ENCODE results near the gene PRKN.

- no peak for TF ChIP-seq CTCF (conservative IDR thresholded peaks at IDR 0.05; ENCODE audit: low read depth, low read length)
- TF ChIP-seq EZH2 (IDR thresholded peaks at IDR 0.05; ENCODE audit: borderline replicate concordance, low read depth, low read length, poor library complexity, severe bottlenecking) = no peak
Observed at GRCh38 chr6:161915456-161915964, 812.1 kb downstream of the PRKN start.

Measured in A673 (cell line).